K562 (cell line): Measurements from ENCODE around the gene FXN. TPM values are rescaled to one million over a fixed set of nuclear protein-coding genes. Genes with fewer than 3 reads are reported as not detected.

ENCODE experiments used
- ATAC-seq: fragments of 200-7000 bp; cut with Tn5 transposase; 3 replicates; pipeline ENCODE4 v1.9.1; 2020; ENCODE audit warnings: moderate library complexity
- BruUV-seq: library from RNA; stranded (reverse); fragments of 400-500 nt; replicated peaks from 2 replicates; lab custom pipeline; 2021; lab: Mats Ljungman, UMichigan
- CTCF ChIA-PET: fragments of 300-600 bp; formaldehyde crosslinking; extraction: SDS; loops from one replicate; lab custom pipeline; 2021; ENCODE audit warnings: low intra/inter-chr PET ratio; lab: Yijun Ruan, JAX
- POLR2A ChIA-PET: fragments of 300-600, 350-650 bp; sonication (Branson Sonifier 250); formaldehyde crosslinking; extraction: SDS; loops from one replicate; lab custom pipeline; 2021; ENCODE audit warnings: antibody characterized with exemption, inconsistent platforms; lab: Yijun Ruan, JAX
- DNase-seq, 4 experiments: peaks; one replicate each; pipeline versions ENCODE4 v3.0.0 to v3.0.0-alpha.2; 2011 to 2018; ENCODE audit warnings: low spot score in 3 of 4, mixed read lengths in 3 of 4; ENCODE audit errors: extremely low read depth in 1 of 4
- FAIRE-seq: peaks from 2 replicates; lab custom pipeline; 2011; peaks lifted over from hg19 to GRCh38; lab: Jason Lieb, UNC
- H2AFZ ChIP-seq: 2 replicates; pipeline ENCODE4 v1.6.0; 2011; ENCODE audit warnings: low read depth, low read length, control low read depth, inconsistent platforms
- H3K27ac ChIP-seq: fragments of 200-600 bp; 3 replicates; pipeline ENCODE4 v1.8.0; 2011; ENCODE audit warnings: low read depth, mild to moderate bottlenecking, control low read depth, inconsistent platforms, low read length, moderate library complexity, mixed read lengths; ENCODE audit errors: extremely low read depth
- H3K27me3 ChIP-seq, 2 experiments: fragments of 300-600 bp in 1 of 2; 2 replicates in 1 of 2; 3 replicates in 1 of 2; pipeline versions ENCODE4 v1.6.0 to v1.8.0; 2011; ENCODE audit warnings: inconsistent platforms in 2 of 2, low read length in 2 of 2, mild to moderate bottlenecking in 1 of 2, mixed read lengths in 1 of 2, moderate library complexity in 1 of 2; ENCODE audit not compliant: control insufficient read depth in 2 of 2, insufficient read depth in 2 of 2
- H3K36me3 ChIP-seq: fragments of 300-600 bp; 3 replicates; pipeline ENCODE4 v1.8.0; 2011; ENCODE audit warnings: mild to moderate bottlenecking, low read length, inconsistent platforms; ENCODE audit not compliant: control insufficient read depth, insufficient read depth
- H3K4me1 ChIP-seq, 2 experiments: fragments of 200-600 bp in 1 of 2; replicated peaks in 1 of 2; 2 replicates in 1 of 2; 3 replicates in 1 of 2; pipeline versions ENCODE4 v1.5.1 to v1.8.0; 2011; ENCODE audit warnings: inconsistent platforms in 2 of 2, low read length in 2 of 2, mild to moderate bottlenecking in 1 of 2, mixed read lengths in 1 of 2, moderate library complexity in 1 of 2; ENCODE audit not compliant: control insufficient read depth in 2 of 2, insufficient read depth in 2 of 2
- H3K4me2 ChIP-seq: 2 replicates; pipeline ENCODE4 v1.6.1; 2011; ENCODE audit warnings: low read length, control low read depth, inconsistent platforms, mixed read lengths; ENCODE audit not compliant: insufficient read depth
- H3K4me3 ChIP-seq: fragments of 200-600 bp; sonication (generic), shearing (Covaris generic); 2 replicates; pipeline ENCODE4 v1.5.1; 2016; ENCODE audit warnings: control low read depth, inconsistent platforms
- H3K79me2 ChIP-seq: fragments of 200-600 bp; 3 replicates; pipeline ENCODE4 v1.8.0; 2011; ENCODE audit warnings: low read length, inconsistent platforms; ENCODE audit not compliant: control insufficient read depth, insufficient read depth
- H3K9ac ChIP-seq, 2 experiments: 2 replicates each; pipeline versions ENCODE4 v1.6.0 to v1.6.1; 2011; ENCODE audit warnings: low read depth in 2 of 2, low read length in 2 of 2, control low read depth in 1 of 2, inconsistent platforms in 1 of 2, mild to moderate bottlenecking in 1 of 2, mixed read lengths in 1 of 2; ENCODE audit not compliant: insufficient read depth in 1 of 2
- H3K9me1 ChIP-seq: one replicate; pipeline ENCODE4 v1.6.0; 2011; ENCODE audit warnings: inconsistent platforms, mild to moderate bottlenecking, low read length, moderate library complexity; ENCODE audit not compliant: control insufficient read depth, insufficient read depth
- H3K9me3 ChIP-seq: replicated peaks from 2 replicates; pipeline ENCODE4 v1.5.1; 2011; ENCODE audit warnings: low read depth, low read length, inconsistent platforms; ENCODE audit not compliant: control insufficient read depth, insufficient read depth
- H4K20me1 ChIP-seq: replicated peaks from 2 replicates; pipeline ENCODE4 v1.6.1; 2011; ENCODE audit warnings: low read length, inconsistent platforms, mixed read lengths; ENCODE audit not compliant: control insufficient read depth, insufficient read depth
- ATF7 ChIP-seq: fragments of 450-650 bp; IDR thresholded peaks from 2 replicates; pipeline ENCODE4 v1.7.1; 2014; ENCODE audit warnings: mild to moderate bottlenecking, moderate library complexity
- BRF2 ChIP-seq: IDR thresholded peaks from 3 replicates; pipeline ENCODE4 v1.6.1; 2011; ENCODE audit warnings: borderline replicate concordance, mild to moderate bottlenecking; ENCODE audit not compliant: insufficient read length, insufficient read depth
- CBFA2T2 ChIP-seq: fragments of 450-650 bp; conservative IDR thresholded peaks from 2 replicates; pipeline ENCODE4 v1.6.1; 2017; ENCODE audit warnings: mild to moderate bottlenecking
- CREB1 ChIP-seq, 2 experiments: sonication (generic) in 1 of 2; formaldehyde crosslinking in 1 of 2; IDR thresholded peaks; 2 replicates each; pipeline versions ENCODE4 v1.6.1 to v1.8.0; 2012 to 2022; ENCODE audit warnings: inconsistent platforms in 1 of 2, mild to moderate bottlenecking in 1 of 2, missing genetic modification reagents in 1 of 2, moderate library complexity in 1 of 2
- HDAC1 ChIP-seq, 2 experiments: fragments of 450-650 bp; IDR thresholded peaks; 2 replicates each; pipeline ENCODE4 v1.6.1; 2016 to 2017; ENCODE audit warnings: inconsistent platforms in 1 of 2, mild to moderate bottlenecking in 1 of 2, moderate library complexity in 1 of 2
- NFE2 ChIP-seq: IDR thresholded peaks from 2 replicates; pipeline ENCODE4 v1.6.1; 2014; ENCODE audit warnings: antibody characterized with exemption, low read depth
- NFYB ChIP-seq: IDR thresholded peaks from 2 replicates; pipeline ENCODE4 v1.6.1; 2011; ENCODE audit warnings: mild to moderate bottlenecking, moderate library complexity; ENCODE audit not compliant: insufficient read length; ENCODE audit errors: extremely low read depth
- PBX2 ChIP-seq, 2 experiments: IDR thresholded peaks in 1 of 2; conservative IDR thresholded peaks in 1 of 2; 2 replicates each; pipeline ENCODE4 v1.6.1; 2016; ENCODE audit warnings: low read depth in 2 of 2, mild to moderate bottlenecking in 1 of 2, missing compliant biosample characterization in 1 of 2, missing genetic modification characterization in 1 of 2, moderate library complexity in 1 of 2
- SMC3 ChIP-seq: conservative IDR thresholded peaks from 2 replicates; pipeline ENCODE4 v1.6.1; 2011; ENCODE audit warnings: low read depth, low read length, improper control_type of control experiment; ENCODE audit not compliant: insufficient read depth
- TCF3 ChIP-seq: sonication (generic); formaldehyde crosslinking; IDR thresholded peaks from 2 replicates; pipeline ENCODE4 v1.4.0; 2020; ENCODE audit warnings: mild to moderate bottlenecking, missing genetic modification reagents
- TEAD4 ChIP-seq, 2 experiments: sonication (generic) in 1 of 2; formaldehyde crosslinking in 1 of 2; IDR thresholded peaks; 2 replicates each; pipeline versions ENCODE4 v1.6.1 to v1.8.0; 2012 to 2022; ENCODE audit warnings: borderline replicate concordance in 1 of 2, inconsistent platforms in 1 of 2, low read length in 1 of 2, mild to moderate bottlenecking in 1 of 2, missing genetic modification reagents in 1 of 2
- ZFP36 ChIP-seq: fragments of 150-350 bp; IDR thresholded peaks from 2 replicates; pipeline ENCODE4 v1.6.1; 2018; ENCODE audit warnings: low read length, low read depth; ENCODE audit not compliant: partially characterized antibody
- ZNF143 ChIP-seq: sonication (generic); formaldehyde crosslinking; IDR thresholded peaks from 2 replicates; pipeline ENCODE4 v1.9.0; 2022; ENCODE audit warnings: mild to moderate bottlenecking, missing genetic modification reagents
- WGBS: fragments of 100-300 bp; shearing (Covaris generic); methylation state at CpG from one replicate; pipeline ENCODE4 v1.1.6; 2016; ENCODE audit warnings: low coverage, mixed read lengths; ENCODE audit not compliant: insufficient coverage; ENCODE audit errors: missing lambda C conversion rate; 5-methylcytosine and 5-hydroxymethylcytosine counted together
- in situ Hi-C: fragments of 300-500 bp; cut with MboI; formaldehyde crosslinking; loops from 4 replicates; pipeline ENCODE4 v1.15.0; 2018; ENCODE audit warnings: inconsistent platforms, mixed read lengths
- intact Hi-C: fragments of 100-400 bp; cut with micrococcal nuclease; formaldehyde crosslinking; loops from 2 replicates; pipeline ENCODE4 v1.14.2; 2022
- polyA plus RNA-seq, 8 experiments: library from polyadenylated mRNA; depleted of rRNA in 4 of 8; stranded (reverse) in 5 of 8; unstranded in 3 of 8; fragments of >200 nt; fragmentation: Nextera tagmentation in 2 of 8; fragmentation: Illumina TruSeq in 1 of 8; extraction: Ambion mirVana in 2 of 8; extraction: Trizol in 1 of 8; gene quantifications; 2 replicates each; pipeline versions ENCODE4 v1.2.1 to v1.2.3, GENCODE V29; 2011 to 2014; ENCODE audit warnings: inconsistent platforms in 1 of 8, missing spikeins in 1 of 8
- total RNA-seq, 7 experiments: library from RNA; depleted of rRNA in 6 of 7; stranded (reverse); fragments of >200 nt in 6 of 7; fragmentation: Illumina TruSeq in 2 of 7; extraction: Trizol in 2 of 7; gene quantifications; 2 replicates each; pipeline versions ENCODE4 v1.2.1 to v1.2.3, GENCODE V29; 2011 to 2021; ENCODE audit warnings: low replicate concordance in 1 of 7

The FXN gene
- total and polyA plus RNA-seq, 9 of the 15 experiments (the other 6 are each of a cell fraction or from before 2014, with no cell fraction given) = 7.6 to 51.5 (median 30.3) TPM

GRCh38 chr9:69020301-69021145 lies 15.0 kb upstream of the FXN start:
- no peaks in the 10 kb centered on the region for H3K36me3 ChIP-seq
- ATAC-seq = peak; percentile 76
- H3K27ac ChIP-seq = peak overlapping the region; percentile 97
- H3K79me2 ChIP-seq = no peaks in the 10 kb centered on the region
- peak in 3 of 4 experiments; percentile 14 to 70 (median 53) for DNase-seq
- H3K9me3 ChIP-seq = no peaks in the 10 kb centered on the region; the same call in 1 of the 2 replicates
- 3% methylated on average over 8 of the region's 8 CpGs for WGBS
- ChIA-PET POLR2A (interaction anchor here (0.7 to 1.0 kb wide), 4 partner anchors 14 to 314 kb away, joined by 3 to 5 read pairs (median 3); no protein-coding TSS in a partner anchor), CTCF (no interaction called here)
- no peaks in the 10 kb centered on the region for H3K9me1 ChIP-seq
- peak overlapping the region; percentile 79 for H2AFZ ChIP-seq
- intact Hi-C loops (loop anchor here (5.0 kb wide), 1 partner anchor 243 kb away; no protein-coding TSS in a partner anchor), in situ Hi-C loops (no loop called here)
- no peaks in the 10 kb centered on the region for H4K20me1 ChIP-seq
- no TSS peak for BruUV-seq
- H3K4me3 ChIP-seq = no peak overlapping the region
- peak overlapping the region in 1 of 2 experiments; percentile 66; a peak in 3 of 4 replicates for H3K9ac ChIP-seq
- peak; percentile 88 for FAIRE-seq
- no peaks in the 10 kb centered on the region for H3K27me3 ChIP-seq
- H3K4me2 ChIP-seq = peak overlapping the region; percentile 69
- peaks cover 26 to 55% of the 10 kb centered on the region in 2 experiments for H3K4me1 ChIP-seq
- no peak for TF ChIP-seq BRF2
- TF ChIP-seq ZFP36 = no peak
- no peak for TF ChIP-seq CREB1 (IDR thresholded peaks at IDR 0.05)
- TF ChIP-seq CREB1 (CRISPR knock-in tag; IDR thresholded peaks at IDR 0.05) = no peak
- TF ChIP-seq NFE2 = no peak
- no peak for TF ChIP-seq NFYB
- no peak for TF ChIP-seq ZNF143 (CRISPR knock-in tag)
- peak; percentile 16; the same call in 1 of the 2 replicates for TF ChIP-seq ATF7
- peak in 1 of 2 experiments; percentile 32; a peak in 1 of 4 replicates for TF ChIP-seq HDAC1 (IDR thresholded peaks at IDR 0.05)
- TF ChIP-seq TCF3 = peak; percentile 77
- TF ChIP-seq SMC3 = no peak
- TF ChIP-seq TEAD4 (IDR thresholded peaks at IDR 0.05; ENCODE audit: low read length) = peak; percentile 58
- TF ChIP-seq TEAD4 (CRISPR knock-in tag; IDR thresholded peaks at IDR 0.05; ENCODE audit: borderline replicate concordance) = no peak
- TF ChIP-seq PBX2 (CRISPR knock-in tag; IDR thresholded peaks at IDR 0.05; ENCODE audit: low read depth) = no peak
- TF ChIP-seq PBX2 (tag; conservative IDR thresholded peaks at IDR 0.05; ENCODE audit: low read depth) = peak; percentile 58
- TF ChIP-seq CBFA2T2 = peak; percentile 69
